Measurements from ENCODE around the gene KCNH6.

The KCNH6 gene

GRCh38 chr17:63487014-63487339 is 36.2 kb upstream of the KCNH6 start:
- no peak for DNase-seq
- H3K4me1 ChIP-seq (ENCODE audit: low read length) = no peaks in the 10 kb centered on the region
- H3K36me3 ChIP-seq (replicated peaks; ENCODE audit: insufficient read depth, low read length) = no peaks in the 10 kb centered on the region
- no peaks in the 10 kb centered on the region for H3K79me2 ChIP-seq (ENCODE audit: low read length)
- no peaks in the 10 kb centered on the region for H4K20me1 ChIP-seq (ENCODE audit: insufficient read depth, low read length)
- H3K9me3 ChIP-seq (replicated peaks; ENCODE audit: insufficient read depth, low read length) = no peaks in the 10 kb centered on the region
- no peaks in the 10 kb centered on the region for H3F3A ChIP-seq (ENCODE audit: insufficient read depth, low read length)
- no peak overlapping the region for H2AFZ ChIP-seq (ENCODE audit: low read length)
- H3K27ac ChIP-seq (ENCODE audit: low read length) = no peak overlapping the region
- no peak overlapping the region for H3K4me2 ChIP-seq (ENCODE audit: low read depth, low read length)
- no peak overlapping the region for H3K4me3 ChIP-seq (ENCODE audit: low read length)
- H3K9ac ChIP-seq (ENCODE audit: low read length) = no peak overlapping the region
- TF ChIP-seq CTCF (IDR thresholded peaks at IDR 0.05; ENCODE audit: low read length) (no peak), EZH2phosphoT487 (IDR thresholded peaks at IDR 0.05; ENCODE audit: low read length) (no peak), EZH2 (optimal IDR thresholded peaks at IDR 0.05; ENCODE audit: low read depth, low read length) (no peak)
- no peaks in the 10 kb centered on the region for H3K9me2 ChIP-seq (replicated peaks; ENCODE audit: insufficient read depth, low read length)
- H3K27me3 ChIP-seq (replicated peaks; ENCODE audit: insufficient read depth, low read length) = peaks cover 92% of the 10 kb centered on the region

- DNase-seq = no peak
- no peaks in the 10 kb centered on the region for H3K9me2 ChIP-seq (replicated peaks; ENCODE audit: insufficient read depth, low read length)
- no peaks in the 10 kb centered on the region for H4K20me1 ChIP-seq (ENCODE audit: insufficient read depth, low read length)
- no peak overlapping the region for H2AFZ ChIP-seq (ENCODE audit: low read length)
- no peak overlapping the region for H3K4me2 ChIP-seq (ENCODE audit: low read depth, low read length)
- H3K79me2 ChIP-seq (ENCODE audit: low read length) = no peaks in the 10 kb centered on the region
- H3K4me3 ChIP-seq (ENCODE audit: low read length) = no peak overlapping the region
- H3K36me3 ChIP-seq (replicated peaks; ENCODE audit: insufficient read depth, low read length) = no peaks in the 10 kb centered on the region
- TF ChIP-seq EZH2phosphoT487 (IDR thresholded peaks at IDR 0.05; ENCODE audit: low read length) (no peak), CTCF (IDR thresholded peaks at IDR 0.05; ENCODE audit: low read length) (no peak), EZH2 (optimal IDR thresholded peaks at IDR 0.05; ENCODE audit: low read depth, low read length) (no peak)
- H3K4me1 ChIP-seq (ENCODE audit: low read length) = no peaks in the 10 kb centered on the region
- no peak overlapping the region for H3K9ac ChIP-seq (ENCODE audit: low read length)
- H3K9me3 ChIP-seq (replicated peaks; ENCODE audit: insufficient read depth, low read length) = no peaks in the 10 kb centered on the region
- no peak overlapping the region for H3K27ac ChIP-seq (ENCODE audit: low read length)
- peaks cover 95% of the 10 kb centered on the region for H3K27me3 ChIP-seq (replicated peaks; ENCODE audit: insufficient read depth, low read length)
- no peaks in the 10 kb centered on the region for H3F3A ChIP-seq (ENCODE audit: insufficient read depth, low read length)
Measured at GRCh38 chr17:63488851-63489250, 34.3 kb upstream of the KCNH6 start.

GRCh38 chr17:63489291-63489690 is 33.9 kb upstream of the KCNH6 start:
- Histone ChIP-seq H3K4me3 (ENCODE audit: low read length) (no peak overlapping the region), H3K4me2 (ENCODE audit: low read depth, low read length) (no peak overlapping the region), H3K4me1 (ENCODE audit: low read length) (no peaks in the 10 kb centered on the region), H3F3A (ENCODE audit: insufficient read depth, low read length) (no peaks in the 10 kb centered on the region), H4K20me1 (ENCODE audit: insufficient read depth, low read length) (no peaks in the 10 kb centered on the region), H3K9ac (ENCODE audit: low read length) (no peak overlapping the region), H3K36me3 (replicated peaks; ENCODE audit: insufficient read depth, low read length) (no peaks in the 10 kb centered on the region), H3K9me3 (replicated peaks; ENCODE audit: insufficient read depth, low read length) (no peaks in the 10 kb centered on the region), H3K27ac (ENCODE audit: low read length) (no peak overlapping the region), H3K27me3 (replicated peaks; ENCODE audit: insufficient read depth, low read length) (peaks cover 95% of the 10 kb centered on the region), H3K79me2 (ENCODE audit: low read length) (no peaks in the 10 kb centered on the region), H2AFZ (ENCODE audit: low read length) (no peak overlapping the region), H3K9me2 (replicated peaks; ENCODE audit: insufficient read depth, low read length) (no peaks in the 10 kb centered on the region)
- no peak for DNase-seq
- TF ChIP-seq CTCF (IDR thresholded peaks at IDR 0.05; ENCODE audit: low read length) (no peak), EZH2 (optimal IDR thresholded peaks at IDR 0.05; ENCODE audit: low read depth, low read length) (no peak), EZH2phosphoT487 (IDR thresholded peaks at IDR 0.05; ENCODE audit: low read length) (no peak)
